SU-DHL-6 (cell line): ENCODE data around the gene PCMT1.

Experiments
- EZH2phosphoT487 ChIP-seq: fragments of 200-600 bp; sonication (generic), shearing (Covaris generic); conservative IDR thresholded peaks from 2 replicates; pipeline ENCODE4 v1.6.1; 2018; ENCODE audit warnings: mild to moderate bottlenecking, antibody characterized with exemption, low read length, moderate library complexity, mixed read lengths
- TF ChIP-seq, protein P1 (sequence below): fragments of 200-600 bp; sonication (generic); IDR thresholded peaks from one replicate; pipeline ENCODE4 v1.5.1; 2017; ENCODE audit warnings: antibody characterized with exemption, mild to moderate bottlenecking, low read length, moderate library complexity; ENCODE audit not compliant: insufficient read depth, poor library complexity, severe bottlenecking

DNA sequence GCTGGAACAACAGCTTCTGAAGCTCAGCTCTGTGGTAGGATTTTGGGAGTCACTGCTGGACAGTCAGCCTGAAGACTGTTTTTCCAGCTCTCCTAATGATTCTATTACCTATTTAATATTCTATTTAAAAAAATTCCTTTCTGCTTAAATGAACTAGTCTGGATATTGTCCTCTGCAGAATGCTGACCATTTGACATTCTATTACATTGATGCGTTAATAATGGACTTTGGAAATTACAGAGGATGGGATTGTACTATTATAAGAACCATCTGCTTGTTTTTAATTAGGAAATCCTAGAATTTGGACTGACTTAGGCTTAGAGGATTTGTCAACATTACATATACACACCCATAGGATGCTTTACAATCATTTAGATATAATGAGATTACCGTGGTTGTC, 94.9 kb downstream of the PCMT1 start:
- TF ChIP-seq, protein P1, sequence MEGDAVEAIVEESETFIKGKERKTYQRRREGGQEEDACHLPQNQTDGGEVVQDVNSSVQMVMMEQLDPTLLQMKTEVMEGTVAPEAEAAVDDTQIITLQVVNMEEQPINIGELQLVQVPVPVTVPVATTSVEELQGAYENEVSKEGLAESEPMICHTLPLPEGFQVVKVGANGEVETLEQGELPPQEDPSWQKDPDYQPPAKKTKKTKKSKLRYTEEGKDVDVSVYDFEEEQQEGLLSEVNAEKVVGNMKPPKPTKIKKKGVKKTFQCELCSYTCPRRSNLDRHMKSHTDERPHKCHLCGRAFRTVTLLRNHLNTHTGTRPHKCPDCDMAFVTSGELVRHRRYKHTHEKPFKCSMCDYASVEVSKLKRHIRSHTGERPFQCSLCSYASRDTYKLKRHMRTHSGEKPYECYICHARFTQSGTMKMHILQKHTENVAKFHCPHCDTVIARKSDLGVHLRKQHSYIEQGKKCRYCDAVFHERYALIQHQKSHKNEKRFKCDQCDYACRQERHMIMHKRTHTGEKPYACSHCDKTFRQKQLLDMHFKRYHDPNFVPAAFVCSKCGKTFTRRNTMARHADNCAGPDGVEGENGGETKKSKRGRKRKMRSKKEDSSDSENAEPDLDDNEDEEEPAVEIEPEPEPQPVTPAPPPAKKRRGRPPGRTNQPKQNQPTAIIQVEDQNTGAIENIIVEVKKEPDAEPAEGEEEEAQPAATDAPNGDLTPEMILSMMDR = no peak
- no peak for TF ChIP-seq EZH2phosphoT487
